Right lobe of liver (tissue), 6 donors: ENCODE measurements around the gene SCNN1G. TPM values are rescaled to one million over a fixed set of nuclear protein-coding genes. Genes with fewer than 3 reads are reported as not detected.

ENCODE experiments used
- ATAC-seq, 4 donors: fragments of 200-7000 bp; cut with Tn5 transposase; one replicate each; pipeline ENCODE4 v1.9.1; 2020; ENCODE audit warnings: mild to moderate bottlenecking in 4 of 4, moderate library complexity in 4 of 4
- DNase-seq, 3 donors: peaks; one replicate each; pipeline ENCODE4 v3.0.0-alpha.2; 2020
- H3K27ac ChIP-seq, 3 donors: fragments of 200-600 bp; one replicate each; pipeline ENCODE4 v1.8.0; 2022
- H3K27me3 ChIP-seq, 2 donors: fragments of 200-600 bp; one replicate each; pipeline ENCODE4 v1.8.0; 2022
- H3K36me3 ChIP-seq, 4 donors: fragments of 200-600 bp; sonication (generic) in 1 of 4; one replicate each; pipeline versions ENCODE4 v1.5.1 to v1.8.0; 2017 to 2022; ENCODE audit warnings: control low read depth in 1 of 4
- H3K4me1 ChIP-seq, 4 donors: fragments of 200-600 bp; sonication (generic) in 1 of 4; one replicate each; pipeline versions ENCODE4 v1.5.1 to v1.8.0; 2017 to 2022; ENCODE audit warnings: control low read depth in 1 of 4
- H3K4me3 ChIP-seq, 3 donors: fragments of 200-600 bp; one replicate each; pipeline ENCODE4 v1.8.0; 2022
- H3K9me3 ChIP-seq, 4 donors: fragments of 200-600 bp; sonication (generic) in 1 of 4; one replicate each; pipeline versions ENCODE4 v1.5.1 to v1.8.0; 2017 to 2022; ENCODE audit warnings: control low read depth in 1 of 4
- CTCF ChIP-seq, 4 donors: fragments of 200-600 bp in 3 of 4; fragments of 450-650 bp in 1 of 4; IDR thresholded peaks; one replicate each; pipeline versions ENCODE4 v1.5.1 to v1.8.0; 2016 to 2022; ENCODE audit warnings: antibody characterized with exemption in 4 of 4, mild to moderate bottlenecking in 2 of 4
- POLR2A ChIP-seq: fragments of 450-650 bp; IDR thresholded peaks from one replicate; pipeline ENCODE4 v1.6.1; 2017; ENCODE audit warnings: antibody characterized with exemption, mild to moderate bottlenecking
- WGBS: methylation state at CpG from one replicate; pipeline ENCODE4 v1.1.6; 2018; ENCODE audit warnings: low coverage, low lambda C conversion rate; ENCODE audit not compliant: insufficient coverage; ENCODE audit errors: missing lambda C conversion rate; 5-methylcytosine and 5-hydroxymethylcytosine counted together
- intact Hi-C, 2 donors: fragments of 100-400 bp; cut with DNase I; formaldehyde crosslinking; loops; one replicate each; pipeline versions ENCODE4 v1.11.2 to v1.14.1; 2022
- total RNA-seq, 6 experiments: library from RNA; depleted of rRNA in 2 of 6; stranded (reverse); fragments of >200 nt in 2 of 6; fragmentation: NEBNext Ultra II Directional in 3 of 6; extraction: Animal tissue kit (Norgen Biotek cat#: 25700) in 3 of 6; gene quantifications; one replicate each; pipeline versions ENCODE4 v1.1.0 to v1.2.4, GENCODE V29; 2016 to 2023
- donor health status: DM: no; HTN: yes; CAD: no.
- donor health status: DM: no; HTN: no; CAD: no.
- donor health status: DM: no; HTN: no; CAD: no.
- donor health status: DM: no; HTN: yes; CAD: no.
- donor health status: DM: no; HTN: yes; CAD: no.

The SCNN1G gene
- total RNA-seq, 6 experiments from 2014 or later, result not detected

GRCh38 chr16:23137256-23137655 is 45.3 kb upstream of the SCNN1G start:
- peaks cover 0 to 10% (median 3%) of the 10 kb centered on the region in 4 donors for H3K9me3 ChIP-seq
- no peak overlapping the region for H3K4me3 ChIP-seq
- ATAC-seq (no peak), DNase-seq (no peak)
- TF ChIP-seq CTCF (IDR thresholded peaks at IDR 0.05), result no peak
- TF ChIP-seq POLR2A, result no peak
- H3K4me1 ChIP-seq, result peaks cover 0 to 9% (median 3%) of the 10 kb centered on the region in 4 donors
- no peak overlapping the region for H3K27ac ChIP-seq
- intact Hi-C loops, result no loop called here
- 86% methylated on average over 2 of the region's 2 CpGs for WGBS
- no peaks in the 10 kb centered on the region for H3K36me3 ChIP-seq
- no peaks in the 10 kb centered on the region for H3K27me3 ChIP-seq

GRCh38 chr16:23137818-23138217 is 44.7 kb upstream of the SCNN1G start:
- Histone ChIP-seq H3K27me3 (no peaks in the 10 kb centered on the region), H3K9me3 (peaks cover 0 to 10% (median 3%) of the 10 kb centered on the region in 4 donors), H3K4me1 (peaks cover 0 to 13% (median 3%) of the 10 kb centered on the region in 4 donors), H3K36me3 (no peaks in the 10 kb centered on the region), H3K27ac (no peak overlapping the region), H3K4me3 (no peak overlapping the region)
- 84% methylated on average over 5 of the region's 5 CpGs for WGBS
- intact Hi-C loops, result no loop called here
- no peak for ATAC-seq
- DNase-seq, result no peak
- no peak for TF ChIP-seq CTCF (IDR thresholded peaks at IDR 0.05)
- no peak for TF ChIP-seq POLR2A

- no peak for DNase-seq
- ATAC-seq, result no peak
- no peak for TF ChIP-seq POLR2A
- no peak for TF ChIP-seq CTCF (IDR thresholded peaks at IDR 0.05)
- peaks cover 0 to 13% (median 0%) of the 10 kb centered on the region in 4 donors for H3K4me1 ChIP-seq
- H3K36me3 ChIP-seq, result no peaks in the 10 kb centered on the region
- 93% methylated on average over 2 of the region's 2 CpGs for WGBS
- H3K9me3 ChIP-seq, result peaks cover 0 to 10% (median 3%) of the 10 kb centered on the region in 4 donors
- H3K27ac ChIP-seq, result no peak overlapping the region
- H3K27me3 ChIP-seq, result no peaks in the 10 kb centered on the region
- no peak overlapping the region for H3K4me3 ChIP-seq
- intact Hi-C loops, result no loop called here
Observed at GRCh38 chr16:23140107-23140506, 42.4 kb upstream of the SCNN1G start.

- no peaks in the 10 kb centered on the region for H3K27me3 ChIP-seq
- ATAC-seq (no peak), DNase-seq (no peak)
- H3K27ac ChIP-seq, result no peak overlapping the region
- no peaks in the 10 kb centered on the region for H3K36me3 ChIP-seq
- intact Hi-C loops, result no loop called here
- no peak overlapping the region for H3K4me3 ChIP-seq
- peaks cover 0 to 10% (median 3%) of the 10 kb centered on the region in 4 donors for H3K9me3 ChIP-seq
- H3K4me1 ChIP-seq, result peaks cover 0 to 13% (median 0%) of the 10 kb centered on the region in 4 donors
- no peak for TF ChIP-seq POLR2A
- no peak for TF ChIP-seq CTCF (IDR thresholded peaks at IDR 0.05)
- WGBS, result 100% methylated on average over 3 of the region's 3 CpGs
Observed at GRCh38 chr16:23141033-23141432, 41.5 kb upstream of the SCNN1G start.

GRCh38 chr16:23141500-23141899 is 41.0 kb upstream of the SCNN1G start:
- H3K9me3 ChIP-seq, result peaks cover 0 to 10% (median 3%) of the 10 kb centered on the region in 4 donors
- H3K36me3 ChIP-seq, result no peaks in the 10 kb centered on the region
- intact Hi-C loops, result no loop called here
- H3K4me1 ChIP-seq, result peaks cover 0 to 13% (median 0%) of the 10 kb centered on the region in 4 donors
- peak overlapping the region in 2 of 3 donors; percentile 46 to 50 for H3K27ac ChIP-seq
- H3K4me3 ChIP-seq, result no peak overlapping the region
- no peak for DNase-seq
- no peaks in the 10 kb centered on the region for H3K27me3 ChIP-seq
- no peak for ATAC-seq
- 77% methylated on average over 3 of the region's 6 CpGs for WGBS
- TF ChIP-seq CTCF (IDR thresholded peaks at IDR 0.05), result no peak
- no peak for TF ChIP-seq POLR2A
